KBM-7 (cell line): ENCODE data around the gene ISG15.
A peak's percentile ranks its signal among the peaks of the same experiment; 100 is the strongest.
"Not testable (repeated sequence)": the region's sequence is repeated elsewhere in the genome, so short reads cannot be mapped to it uniquely, and the experiment has no call there.

Experiments used
- DNase-seq: peaks from one replicate; pipeline ENCODE4 v3.0.0-alpha.2; 2015
- in situ Hi-C: fragments of 300-500 bp; cut with MboI; formaldehyde crosslinking; loops from 2 replicates; pipeline ENCODE4 v1.14.3; 2020; ENCODE audit warnings: low sequenced_read_pairs, low pct_unique_long_range_greater_than_20kb, mixed read lengths

The ISG15 gene

DNA sequence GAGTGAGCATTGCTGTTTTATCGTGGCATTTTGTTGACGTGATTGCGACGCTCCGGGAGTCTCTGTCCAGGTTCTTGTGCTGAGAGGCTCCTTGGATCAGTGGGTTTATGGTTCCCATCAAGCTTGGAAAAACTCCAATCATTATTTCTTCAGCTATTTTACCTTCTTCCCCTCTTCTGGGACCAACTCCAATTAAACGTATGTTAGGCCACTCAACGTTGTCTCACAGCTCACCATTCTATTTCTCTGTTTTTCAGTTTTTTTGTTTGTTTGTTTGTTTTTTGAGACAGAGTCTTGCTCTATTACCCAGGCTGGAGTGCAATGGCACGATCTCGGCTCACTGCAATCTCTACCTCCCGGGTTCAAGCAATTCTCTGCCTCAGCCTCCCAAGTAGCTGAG is 21.4 kb upstream of the ISG15 start:
- DNase-seq: no peak
- in situ Hi-C loops: no loop called here

GRCh38 chr1:992362-992761 is 20.9 kb upstream of the ISG15 start:
- DNase-seq: no peak
- in situ Hi-C loops: no loop called here

DNA sequence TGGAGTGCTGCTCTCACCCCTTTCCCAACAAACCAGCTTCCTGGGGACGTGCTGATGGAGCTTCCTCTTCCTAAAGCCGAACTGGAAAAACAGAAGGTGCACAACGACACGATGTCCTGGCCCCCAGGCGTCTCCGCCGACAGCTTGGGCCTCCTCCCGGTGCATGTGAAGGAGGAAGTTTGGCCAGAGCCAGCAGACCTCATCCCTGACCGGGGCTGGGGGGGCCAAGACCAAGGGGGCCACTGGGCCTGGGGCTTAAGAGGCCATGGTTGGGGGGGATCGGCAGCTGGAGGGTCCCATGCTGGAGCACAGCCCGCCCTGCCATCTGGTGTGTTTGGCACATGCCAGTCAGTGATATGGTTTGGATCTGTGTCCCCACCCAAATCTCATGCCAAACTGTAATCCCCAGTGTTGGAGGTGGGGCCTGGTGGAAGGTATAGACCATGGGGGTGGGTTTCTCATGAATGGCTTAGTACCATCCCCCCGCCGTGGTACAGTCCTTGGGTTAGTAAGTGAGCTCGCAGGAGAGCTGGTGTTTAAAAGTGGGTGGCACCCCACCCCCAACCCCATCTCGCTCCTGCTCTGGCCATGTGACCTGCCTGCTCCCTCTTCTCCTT is 19.8 kb upstream of the ISG15 start:
- in situ Hi-C loops: no loop called here
- no peak for DNase-seq

DNA sequence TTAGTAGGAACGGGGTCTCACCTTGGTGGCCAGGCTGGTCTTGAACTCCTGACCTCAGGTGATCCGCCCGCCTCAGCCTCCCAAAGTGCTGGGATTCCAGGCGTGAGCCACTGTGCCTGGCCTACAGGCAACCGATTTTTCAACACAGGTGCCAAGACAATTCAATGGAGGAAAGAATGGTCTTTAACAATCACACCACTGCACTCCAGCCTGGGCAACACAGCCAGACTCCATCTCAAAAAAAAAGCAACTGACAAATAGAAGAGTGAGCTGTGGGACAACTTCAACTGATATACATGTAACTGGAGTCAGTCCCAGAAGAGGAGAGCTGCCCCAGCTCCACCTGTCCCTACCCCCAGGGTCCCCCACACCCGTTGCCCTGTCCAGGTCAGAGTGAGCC is 18.8 kb upstream of the ISG15 start:
- in situ Hi-C loops, DNase-seq: not testable (repeated sequence)

DNA sequence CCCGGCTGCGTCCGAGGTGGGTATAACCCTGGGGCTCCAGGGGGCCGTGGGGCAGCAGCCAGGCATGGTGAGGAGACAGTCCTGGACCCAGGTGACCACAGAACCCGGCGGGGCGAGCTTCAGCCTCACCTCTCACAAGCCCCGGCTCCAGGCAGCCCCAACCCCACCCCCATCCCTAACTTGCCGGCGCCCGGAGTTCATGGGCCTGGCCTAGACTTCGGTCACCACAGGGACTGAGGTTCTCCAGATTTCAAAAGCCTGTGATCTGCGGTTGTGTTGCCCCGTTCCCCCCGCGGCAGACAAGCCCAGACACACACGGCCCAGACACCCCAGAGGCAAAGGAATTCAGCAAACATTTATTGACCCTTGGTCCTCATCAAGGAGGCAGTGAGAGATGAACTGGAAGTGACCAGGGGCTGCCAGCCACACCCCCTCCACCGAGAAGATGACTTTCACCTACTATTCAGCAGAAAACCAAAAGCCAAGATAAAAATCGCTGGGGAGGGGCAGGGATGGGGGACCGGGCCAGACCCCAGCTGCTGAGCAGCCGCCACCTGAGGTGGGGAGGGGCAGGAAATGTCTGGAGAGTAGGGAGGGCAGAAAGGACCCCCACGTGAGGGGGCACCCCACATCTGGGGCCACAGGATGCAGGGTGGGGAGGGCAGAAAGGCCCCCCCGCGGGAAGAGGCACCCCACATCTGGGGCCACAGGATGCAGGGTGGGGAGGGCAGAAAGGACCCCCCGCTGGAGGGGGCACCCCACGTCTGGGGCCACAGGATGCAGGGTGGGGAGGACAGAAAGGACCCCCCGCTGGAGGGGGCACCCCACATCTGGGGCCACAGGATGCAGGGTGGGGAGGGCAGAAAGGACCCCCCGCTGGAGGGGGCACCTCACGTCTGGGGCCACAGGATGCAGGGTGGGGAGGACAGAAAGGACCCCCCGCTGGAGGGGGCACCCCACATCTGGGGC is 17.3 kb upstream of the ISG15 start:
- in situ Hi-C loops: no loop called here
- DNase-seq: no peak

DNA sequence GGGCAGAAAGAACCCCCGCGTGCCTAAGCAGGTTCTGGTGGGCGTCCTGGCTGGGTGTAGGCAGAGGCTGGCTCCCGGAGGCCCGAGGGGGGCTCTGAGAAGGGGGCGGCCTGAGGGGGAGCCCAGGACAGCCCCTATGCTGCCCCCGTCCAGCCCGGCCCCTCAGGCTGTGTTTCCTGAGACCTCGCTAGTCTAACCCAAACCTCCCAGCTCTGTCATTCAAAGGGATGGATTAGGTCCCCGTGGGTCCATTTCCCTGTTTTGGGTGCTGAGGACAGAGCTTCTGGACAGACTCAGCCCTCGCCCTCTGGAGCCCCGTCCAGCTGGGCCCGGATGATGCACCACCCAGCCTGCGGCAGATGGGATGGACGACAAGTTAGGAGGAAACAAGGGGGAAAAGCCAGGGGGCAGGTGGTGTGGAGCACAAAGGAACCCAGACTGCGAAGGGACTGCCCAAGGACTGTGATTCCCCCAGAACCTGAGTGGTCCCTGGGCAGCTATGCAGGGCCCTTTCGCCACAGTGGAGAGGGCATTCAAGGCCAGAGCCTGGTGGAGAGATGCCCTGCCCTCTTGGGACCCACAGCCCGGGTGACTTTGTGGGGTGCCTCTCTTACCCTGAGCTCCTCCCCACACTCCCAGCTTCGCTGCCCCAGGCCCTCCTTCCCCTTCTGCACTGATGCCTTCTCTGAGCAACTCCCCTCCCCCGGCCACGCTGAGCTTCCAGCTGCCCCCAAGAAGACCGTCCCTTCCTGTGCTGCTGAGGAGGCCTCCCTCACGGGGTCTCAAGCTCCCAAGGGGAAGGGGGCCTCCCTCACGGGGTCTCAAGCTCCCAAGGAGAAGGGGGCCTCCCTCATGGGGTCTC is 16.2 kb upstream of the ISG15 start:
- no peak for DNase-seq
- in situ Hi-C loops: no loop called here

DNA sequence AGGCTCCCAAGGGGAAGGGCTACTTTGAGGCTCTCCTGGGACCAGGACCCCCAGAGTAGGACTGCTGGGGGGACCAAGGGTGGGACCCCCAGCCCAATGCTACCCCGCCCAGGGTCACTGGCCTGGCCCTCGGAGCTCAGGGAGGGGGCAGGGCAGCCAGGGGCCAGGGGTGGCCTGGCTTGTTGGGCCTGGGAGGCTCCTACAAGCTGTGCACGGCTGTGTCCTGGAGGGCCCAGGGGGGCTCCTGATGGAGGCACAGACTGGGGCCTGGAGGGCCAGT is 15.6 kb upstream of the ISG15 start:
- no peak for DNase-seq
- in situ Hi-C loops: no loop called here

DNA sequence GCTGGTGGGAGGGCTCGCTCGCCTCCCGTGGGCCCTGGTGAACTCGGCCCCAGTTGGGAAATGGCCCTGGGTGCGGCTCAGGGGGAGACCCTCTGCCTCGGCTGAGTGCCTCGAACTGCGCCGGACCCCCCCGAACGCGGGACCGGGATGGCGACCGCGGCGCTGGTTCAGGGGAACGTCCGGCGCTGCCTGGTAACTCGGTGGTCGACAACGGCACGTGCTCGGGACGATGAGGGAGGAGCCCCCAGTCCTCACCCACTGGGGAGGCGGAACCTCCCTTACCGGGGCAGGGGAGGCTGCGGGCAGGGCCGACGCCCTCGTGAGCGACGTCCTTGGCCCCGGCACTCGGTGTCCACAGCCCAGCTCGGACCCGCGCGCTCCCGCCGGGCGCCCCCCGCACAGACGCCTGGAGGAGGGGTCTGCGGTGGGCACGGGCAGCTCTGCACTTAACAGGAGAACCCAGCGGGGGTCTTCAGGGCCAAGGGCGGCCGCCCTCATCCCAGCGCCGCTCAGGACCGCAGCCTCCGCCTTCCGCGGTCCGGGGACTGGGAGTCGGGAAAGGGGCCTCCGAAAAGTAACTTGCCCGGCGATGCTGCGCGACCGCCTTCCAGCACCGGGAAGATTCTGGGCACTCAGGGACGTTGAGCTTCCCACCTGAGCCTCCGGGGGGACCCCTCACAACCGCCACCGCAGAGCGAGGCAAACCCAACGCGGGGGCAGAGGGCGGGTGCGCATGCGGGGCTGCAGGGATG is 15.1 kb upstream of the ISG15 start:
- in situ Hi-C loops: no loop called here
- DNase-seq: no peak

DNA sequence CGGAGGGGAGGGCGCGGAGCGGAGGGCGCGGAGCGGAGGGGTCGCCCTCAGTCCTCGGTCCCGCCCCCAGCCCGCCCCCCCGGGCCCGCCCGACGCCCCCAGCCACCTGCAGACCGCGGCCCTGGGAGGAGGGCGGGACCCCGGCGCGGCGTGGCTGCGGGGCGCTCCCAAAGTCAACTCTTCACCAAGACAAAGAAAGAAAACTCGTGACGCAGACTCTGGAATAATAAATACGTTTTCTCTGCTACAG is 14.6 kb upstream of the ISG15 start:
- no peak for DNase-seq
- in situ Hi-C loops: no loop called here

DNA sequence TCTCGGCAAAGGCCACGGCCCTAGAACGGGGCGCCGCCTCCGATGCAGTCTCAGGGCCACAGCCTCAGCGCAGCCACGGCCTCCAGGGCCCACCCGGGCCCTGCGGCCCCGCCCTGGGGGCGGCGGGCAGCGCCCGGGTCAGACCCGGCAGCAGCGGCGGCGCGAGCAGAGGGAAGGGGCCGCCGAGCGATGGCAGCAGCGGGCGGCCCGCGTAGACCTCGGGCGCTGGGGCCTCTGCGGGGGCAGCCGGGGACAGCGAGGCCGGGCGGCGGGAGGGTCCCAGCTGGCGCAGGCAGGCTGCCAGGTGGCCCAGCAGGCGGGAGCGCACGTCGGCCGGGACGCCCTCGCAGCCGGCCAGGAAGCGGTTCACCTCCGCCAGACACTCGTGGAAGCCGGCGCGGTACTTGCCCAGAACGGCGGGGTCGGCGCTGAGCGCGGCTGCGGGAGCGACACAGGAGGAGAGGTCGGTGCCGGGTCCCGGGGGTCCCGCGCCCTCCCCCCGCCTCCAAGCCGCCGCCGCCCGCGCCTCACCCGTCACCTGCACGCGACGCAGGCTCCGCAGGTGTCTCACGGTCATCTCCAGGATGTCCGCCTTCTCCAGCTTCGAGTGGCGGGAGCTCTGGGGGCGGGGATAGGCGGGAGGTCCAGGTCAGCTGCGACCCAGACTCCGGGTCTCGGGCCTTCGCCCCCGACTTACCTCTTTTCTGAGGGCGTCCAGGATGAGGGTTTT is 14.1 kb upstream of the ISG15 start:
- DNase-seq: peak; percentile 28
- in situ Hi-C loops: no loop called here

DNA sequence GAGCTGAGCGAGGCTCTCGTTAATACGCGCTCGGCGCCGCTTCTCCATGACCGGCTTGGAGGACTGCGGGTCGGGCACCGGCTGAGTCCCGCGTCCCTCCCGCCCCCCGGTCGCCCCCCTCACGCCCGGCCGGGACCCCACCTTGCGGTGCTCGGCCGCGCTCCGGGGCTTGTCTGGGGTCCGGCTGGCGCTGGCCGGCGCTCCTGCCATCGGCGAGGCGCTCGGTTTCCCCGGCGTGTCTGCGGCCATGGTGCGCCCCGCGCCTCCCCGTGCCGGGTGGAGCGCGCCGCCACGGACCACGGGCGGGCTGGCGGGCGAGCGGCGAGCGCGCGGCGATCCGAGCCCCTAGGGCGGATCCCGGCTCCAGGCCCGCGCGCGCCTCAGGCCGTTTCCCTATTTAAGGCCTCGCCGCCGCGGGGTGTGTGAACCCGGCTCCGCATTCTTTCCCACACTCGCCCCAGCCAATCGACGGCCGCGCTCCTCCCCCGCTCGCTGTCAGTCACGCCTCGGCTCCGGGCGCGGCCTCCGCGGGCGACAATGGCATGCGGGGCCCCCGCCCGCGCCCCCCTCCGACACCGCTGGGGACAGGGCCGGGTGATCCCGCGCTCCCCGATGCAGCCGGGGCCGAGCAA is 13.5 kb upstream of the ISG15 start, which contains the start of gene HES4:
Gene HES4 (minus strand): TSS at position 373 of the 632 bp plus-strand sequence. CDS start 124 bp downstream, at position 249.
- peak; percentile 83 for DNase-seq
- in situ Hi-C loops: no loop called here

GRCh38 chr1:1000357-1001056 is 12.8 kb upstream of the ISG15 start:
- peak; percentile 83 for DNase-seq
- in situ Hi-C loops: no loop called here

- in situ Hi-C loops: no loop called here
- no peak for DNase-seq
Measured at GRCh38 chr1:1001057-1001783, 12.1 kb upstream of the ISG15 start.

- in situ Hi-C loops: no loop called here
- no peak for DNase-seq
Measured at GRCh38 chr1:1003618-1004419, 9.5 kb upstream of the ISG15 start.

GRCh38 chr1:1004420-1004779 is 8.9 kb upstream of the ISG15 start:
- no peak for DNase-seq
- in situ Hi-C loops: no loop called here
